Left lobe of liver (tissue), 2 donors: ENCODE measurements around the gene PDCD5. TPM values are rescaled to one million over a fixed set of nuclear protein-coding genes. Genes with fewer than 3 reads are reported as not detected.
A peak's percentile ranks its signal among the peaks of the same experiment; 100 is the strongest.
"Not testable (repeated sequence)": the region's sequence is repeated elsewhere in the genome, so short reads cannot be mapped to it uniquely, and the experiment has no call there.

ENCODE experiments used
- ATAC-seq: fragments of 200-7000 bp; cut with Tn5 transposase; one replicate; pipeline ENCODE4 v1.9.1; 2020; ENCODE audit warnings: mild to moderate bottlenecking, moderate library complexity
- DNase-seq: peaks from one replicate; pipeline ENCODE4 v3.0.0-alpha.2; 2020; ENCODE audit warnings: low spot score
- total RNA-seq: library from RNA; stranded (reverse); gene quantifications from one replicate; pipeline ENCODE4 v1.2.1, GENCODE V29; 2021
- donor health status: DM: no; HTN: no; CAD: no; lungs with moderate emphysema.
- donor health status: DM: no; HTN: yes; CAD: no.

Gene PDCD5
- total RNA-seq, result 32.7 TPM

DNA sequence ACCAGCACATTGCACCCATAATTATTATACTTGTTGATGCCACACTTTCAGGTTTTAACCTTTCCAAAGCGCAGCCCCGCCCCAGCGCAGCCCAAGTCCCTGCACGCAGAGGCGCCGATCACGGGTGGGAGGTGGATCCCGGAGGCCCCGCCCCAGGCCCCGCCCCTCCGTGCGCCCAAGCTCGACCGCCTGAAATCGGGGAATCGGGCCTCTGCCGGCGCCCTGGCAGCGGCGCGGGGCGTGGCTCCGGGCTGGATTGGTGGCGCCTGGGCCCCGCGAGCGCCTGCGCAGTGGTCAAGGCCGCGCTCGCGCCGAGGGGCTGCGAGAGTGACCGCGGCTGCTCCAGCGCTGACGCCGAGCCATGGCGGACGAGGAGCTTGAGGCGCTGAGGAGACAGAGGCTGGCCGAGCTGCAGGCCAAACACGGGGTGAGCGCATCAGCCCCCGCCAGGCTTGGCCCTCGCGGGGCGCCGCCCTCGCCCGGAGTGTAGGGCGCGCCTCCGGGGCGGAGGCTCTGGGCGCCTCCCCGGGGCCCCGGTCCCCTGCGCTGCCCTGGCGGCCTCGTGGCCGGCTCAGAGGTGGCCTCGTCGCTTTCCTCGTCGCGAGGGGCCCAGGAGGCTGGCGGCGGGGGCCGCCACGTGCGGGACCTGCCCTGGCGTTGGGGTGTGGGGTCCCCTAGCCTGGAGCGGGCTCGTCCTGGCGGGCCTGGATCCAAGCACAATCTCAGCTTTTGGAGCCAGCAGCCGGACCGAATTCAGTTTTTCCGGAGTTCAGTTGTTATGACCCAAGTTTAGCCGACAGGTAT lies at the start of gene PDCD5:
PDCD5 (plus strand) TSS at position 290 of the 804 bp plus-strand sequence; CDS start at position 362, 72 bp downstream.
- DNase-seq (peak; percentile 98), ATAC-seq (peak; percentile 97)

GRCh38 chr19:32532233-32532632 lies 48.8 kb upstream of the PDCD5 start:
- DNase-seq (no peak), ATAC-seq (no peak)

- no peak for ATAC-seq
Measured at GRCh38 chr19:32537580-32537979, 43.4 kb upstream of the PDCD5 start.

DNA sequence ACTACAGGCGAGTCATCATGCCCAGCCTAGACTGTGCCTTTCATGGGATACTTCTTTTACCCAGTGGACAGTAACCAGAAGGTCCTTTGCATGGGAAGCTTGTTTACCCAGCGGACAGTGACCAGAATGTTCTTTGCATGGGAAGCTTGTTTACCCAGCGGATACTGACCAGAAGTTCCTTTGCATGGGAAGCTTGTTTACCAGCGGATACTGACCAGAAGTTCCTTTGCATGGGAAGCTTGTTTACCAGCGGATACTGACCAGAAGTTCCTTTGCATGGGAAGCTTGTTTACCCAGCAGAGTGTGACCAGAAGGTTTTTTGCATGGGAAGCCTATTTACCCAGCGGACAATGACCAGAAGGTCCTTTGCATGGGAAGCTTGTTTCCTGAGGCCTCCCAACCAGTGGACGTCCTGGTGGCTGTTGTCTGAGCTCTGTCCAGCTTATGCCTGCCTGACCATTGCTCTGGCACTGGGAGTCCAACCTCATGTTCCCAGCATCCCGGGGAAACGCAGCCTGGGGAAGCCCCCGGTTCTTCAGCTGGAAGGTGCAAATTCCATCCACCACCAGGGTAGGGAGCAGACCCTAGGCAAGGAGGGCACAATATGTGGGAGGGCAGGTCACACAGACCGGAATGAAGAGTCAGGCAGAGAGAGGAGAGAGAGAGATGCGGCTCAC lies 41.6 kb upstream of the PDCD5 start:
- DNase-seq (peak; percentile 63), ATAC-seq (peak; percentile 93)

More at GRCh38 chr19:32537580-32537979, 43.4 kb upstream of the PDCD5 start:
- no peak for DNase-seq

- DNase-seq, result no peak
- no peak for ATAC-seq
Measured at GRCh38 chr19:32540621-32541020, 40.4 kb upstream of the PDCD5 start.

DNA sequence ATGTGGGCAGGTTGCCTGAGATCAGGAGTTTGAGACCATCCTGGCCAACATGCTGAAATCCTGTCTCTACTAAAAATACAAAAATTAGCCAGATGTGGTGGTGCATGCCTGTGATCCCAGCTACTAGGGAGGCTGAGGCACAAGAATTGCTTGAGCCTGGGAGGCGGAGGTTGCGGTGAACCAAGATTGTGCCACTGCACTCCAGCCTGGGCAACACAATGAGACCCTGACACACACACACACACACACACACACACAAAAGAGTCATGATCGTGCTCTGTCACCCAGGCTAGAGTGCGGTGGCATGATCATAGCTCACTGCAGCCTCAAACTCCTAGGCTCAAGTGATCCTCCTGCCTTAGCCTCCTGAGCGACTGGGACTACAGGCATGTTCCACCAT lies 39.6 kb upstream of the PDCD5 start:
- not testable (repeated sequence) for DNase-seq, ATAC-seq

GRCh38 chr19:32542477-32543108 lies 38.4 kb upstream of the PDCD5 start:
- ATAC-seq (no peak), DNase-seq (no peak)

- ATAC-seq (no peak), DNase-seq (no peak)
Measured at GRCh38 chr19:32543115-32543900, 37.7 kb upstream of the PDCD5 start.

DNA sequence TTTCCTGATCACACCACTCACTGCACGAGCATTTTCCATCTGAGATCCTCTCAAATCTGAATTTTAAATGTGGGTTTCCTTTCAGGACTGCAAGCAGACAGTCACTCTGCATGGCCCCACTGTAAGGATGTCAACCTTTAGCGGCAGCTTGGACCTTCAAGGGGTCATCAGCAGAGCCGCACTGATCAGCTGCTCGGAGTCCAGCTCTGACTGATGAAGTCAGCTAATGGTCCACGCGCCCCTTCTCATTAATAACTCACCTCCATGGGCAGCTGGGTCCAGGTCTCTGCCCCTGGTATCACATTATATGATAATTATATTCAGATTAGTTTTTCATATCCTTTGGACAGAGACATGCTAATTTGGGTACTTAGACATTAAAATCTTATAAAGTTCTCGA lies 36.1 kb upstream of the PDCD5 start:
- ATAC-seq (no peak), DNase-seq (no peak)

GRCh38 chr19:32550666-32551065 lies 30.3 kb upstream of the PDCD5 start:
- ATAC-seq (no peak), DNase-seq (no peak)

DNA sequence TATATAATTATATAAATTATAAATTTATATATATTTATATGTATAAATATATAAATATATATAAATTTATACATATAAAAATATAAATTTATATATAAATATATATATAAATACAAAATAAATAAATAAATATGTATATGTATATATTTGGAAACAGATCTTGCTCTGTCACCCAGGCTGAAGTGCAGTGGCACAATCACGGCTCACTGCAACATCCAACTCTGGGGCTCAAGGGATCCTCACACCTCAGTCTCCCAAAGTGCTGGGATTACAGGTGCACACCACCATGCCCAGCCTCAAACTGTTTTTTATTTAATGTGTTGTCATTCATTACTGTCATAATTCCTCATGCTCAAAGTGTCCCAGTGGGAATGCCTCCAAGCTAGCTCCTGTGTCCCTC lies 25.2 kb upstream of the PDCD5 start:
- ATAC-seq, result no peak

GRCh38 chr19:32558607-32559228 lies 22.3 kb upstream of the PDCD5 start:
- ATAC-seq (no peak), DNase-seq (no peak)

More for the DNA sequence above, 25.2 kb upstream of the PDCD5 start:
- no peak for DNase-seq

- DNase-seq, result no peak
- no peak for ATAC-seq
Measured at GRCh38 chr19:32563761-32564160, 17.2 kb upstream of the PDCD5 start.

DNA sequence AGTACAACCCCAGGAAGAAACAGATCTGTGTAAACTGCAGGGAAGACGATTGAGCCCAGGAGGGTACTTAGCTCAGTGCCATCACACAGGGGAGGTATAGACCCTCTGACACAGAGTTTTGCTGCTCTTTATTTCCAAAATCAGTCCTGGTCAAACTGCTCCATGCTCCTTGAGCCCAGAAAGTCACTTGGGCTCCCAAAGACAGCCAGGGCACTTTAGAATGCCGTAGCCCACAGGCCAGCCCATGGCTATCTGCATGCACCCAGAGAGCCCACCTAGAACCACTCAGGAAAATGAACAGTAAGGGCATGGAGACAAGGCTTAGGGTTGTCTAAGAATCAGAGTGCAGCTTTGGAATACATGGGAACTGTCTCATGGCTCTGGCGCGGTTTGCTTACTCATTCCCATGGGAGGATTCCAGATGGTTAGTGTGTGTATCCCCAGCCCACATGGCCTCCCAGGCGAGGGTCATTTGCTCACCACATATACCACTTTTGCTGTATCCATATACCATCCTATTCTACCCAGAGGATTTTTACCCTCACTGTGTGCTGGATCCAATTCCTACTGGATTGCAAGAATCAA lies 14.7 kb upstream of the PDCD5 start:
- peak; percentile 16 for DNase-seq
- ATAC-seq, result no peak

DNA sequence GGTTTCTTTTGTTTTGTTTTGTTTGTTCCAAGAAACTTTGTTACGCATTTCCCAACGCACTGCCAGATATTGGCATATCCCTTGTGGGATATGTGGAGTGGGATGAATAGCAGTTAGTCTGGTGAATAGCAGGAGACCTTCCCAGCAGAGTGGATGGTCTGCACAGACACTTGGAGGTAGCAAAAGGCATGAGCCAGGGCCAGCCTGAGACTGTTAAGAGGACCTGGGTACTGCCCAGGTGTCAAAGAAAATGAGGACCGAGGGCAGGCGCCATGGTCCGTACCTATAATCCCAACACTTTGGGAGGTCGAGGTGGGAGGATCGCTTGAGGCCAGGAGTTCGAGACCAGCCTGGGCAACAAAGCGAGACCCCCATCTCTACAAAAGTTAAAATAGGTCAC lies 13.5 kb upstream of the PDCD5 start:
- ATAC-seq (no peak), DNase-seq (peak; percentile 18)

GRCh38 chr19:32570081-32570785 lies 10.8 kb upstream of the PDCD5 start:
- ATAC-seq (peak; percentile 87), DNase-seq (peak; percentile 48)

DNA sequence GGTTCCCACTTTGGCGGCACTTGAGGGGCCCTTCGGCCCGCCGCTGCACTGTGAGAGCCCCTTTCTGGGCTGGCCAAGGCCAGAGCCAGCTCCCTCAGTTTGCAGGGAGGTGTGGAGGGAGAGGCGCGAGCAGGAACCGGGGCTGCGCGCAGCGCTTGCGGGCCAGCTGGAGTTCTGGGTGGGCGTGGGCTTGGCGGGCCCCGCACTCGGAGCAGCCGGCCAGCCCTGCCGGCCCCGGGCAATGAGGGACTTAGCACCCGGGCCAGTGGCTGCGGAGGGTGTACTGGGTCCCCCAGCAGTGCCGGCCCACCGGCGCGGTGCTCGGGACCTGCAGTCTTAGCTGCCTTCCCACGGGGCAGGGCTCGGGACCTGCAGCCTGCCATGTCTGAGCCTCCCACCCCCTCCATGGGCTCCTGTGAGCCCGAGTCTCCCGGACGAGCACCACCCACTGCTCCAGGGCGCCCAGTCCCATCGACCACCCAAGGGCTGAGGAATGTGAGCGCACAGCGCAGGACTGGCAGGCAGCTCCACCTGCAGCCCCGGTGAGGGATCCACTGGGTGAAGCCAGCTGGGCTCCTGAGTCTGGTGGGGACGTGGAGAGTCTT lies 9.4 kb upstream of the PDCD5 start:
- ATAC-seq, DNase-seq: not testable (repeated sequence)

DNA sequence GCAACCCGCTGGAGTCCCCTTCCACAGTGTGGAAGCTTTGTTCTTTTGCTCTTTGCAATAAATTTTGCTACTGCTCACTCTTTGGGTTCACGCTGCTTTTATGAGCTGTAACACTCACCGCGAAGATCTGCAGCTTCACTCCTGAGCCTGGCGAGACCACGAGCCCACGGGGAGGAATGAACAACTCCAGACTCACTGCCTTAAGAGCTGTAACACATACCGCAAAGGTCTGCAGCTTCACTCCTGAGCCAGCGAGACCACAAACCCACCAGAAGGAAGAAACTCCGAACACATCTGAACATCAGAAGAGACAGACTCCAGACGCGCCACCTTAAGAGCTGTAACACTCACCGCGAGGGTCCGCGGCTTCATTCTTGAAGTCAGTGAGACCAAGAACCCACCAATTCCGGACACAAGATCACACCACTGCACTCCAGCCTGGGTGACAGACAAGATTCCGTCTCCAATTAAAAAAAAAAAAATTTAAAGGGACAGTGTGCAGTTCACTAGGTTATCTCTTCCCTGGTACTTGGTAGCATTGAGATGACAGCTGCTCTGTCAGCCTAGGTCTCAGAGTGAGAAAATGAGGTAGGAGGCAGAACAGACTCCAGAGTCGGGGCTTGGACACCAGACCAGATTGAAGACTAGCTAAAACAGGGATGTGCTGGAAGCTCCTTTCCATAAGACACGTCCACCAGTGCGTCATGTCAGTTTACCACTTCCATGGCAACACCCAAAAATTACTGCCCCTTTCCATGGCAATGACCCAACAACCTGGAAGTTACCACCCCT lies 8.1 kb upstream of the PDCD5 start:
- not testable (repeated sequence) for DNase-seq, ATAC-seq
